GM21825 (cell line): ENCODE results near the gene ARHGAP42.

ENCODE experiments used
- ATAC-seq: cut with Tn5 transposase; IDR thresholded peaks from one replicate; pipeline ENCODE4 v1.9.1; 2021; ENCODE audit warnings: mild to moderate bottlenecking, moderate library complexity; ENCODE audit not compliant: unreplicated experiment

The ARHGAP42 gene

DNA sequence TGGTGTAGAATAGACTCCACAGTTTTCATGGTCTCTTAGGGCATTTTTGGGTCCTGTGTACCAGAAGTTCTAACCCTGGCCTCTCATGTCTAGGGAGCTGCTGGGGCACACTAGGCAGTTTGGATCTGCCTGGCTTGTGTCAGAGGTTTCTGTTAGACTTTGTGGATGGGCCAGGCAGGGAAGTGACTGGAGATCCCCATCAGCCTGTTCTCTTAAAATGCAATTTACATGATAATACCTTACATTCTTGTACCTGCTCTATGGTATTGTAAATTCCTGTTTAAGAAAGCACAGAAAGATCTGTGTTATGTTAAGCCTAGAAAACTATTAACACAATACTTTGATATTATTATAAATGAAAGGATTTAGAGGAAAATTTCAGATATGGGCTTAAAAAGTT is 104.0 kb downstream of the ARHGAP42 start:
- no peak for ATAC-seq

DNA sequence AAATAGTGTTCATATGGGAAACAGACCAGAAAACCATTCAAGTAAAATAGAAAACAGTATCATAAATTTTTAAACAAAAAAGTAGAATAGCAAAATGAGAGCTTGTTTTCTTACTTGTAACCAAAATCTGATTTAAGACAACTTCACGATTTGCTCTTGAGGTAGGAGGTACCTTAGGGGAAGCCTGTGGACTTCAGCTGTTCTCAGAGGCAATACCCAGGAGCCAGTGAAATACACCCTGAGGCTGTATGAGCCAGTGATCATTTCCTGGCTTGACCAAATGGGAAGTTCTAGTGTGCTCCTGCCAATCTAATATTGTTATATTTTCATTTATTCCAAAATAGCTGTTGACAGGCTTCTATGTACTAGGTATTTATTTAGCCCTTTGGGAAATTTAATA is 104.8 kb downstream of the ARHGAP42 start:
- ATAC-seq: no peak

DNA sequence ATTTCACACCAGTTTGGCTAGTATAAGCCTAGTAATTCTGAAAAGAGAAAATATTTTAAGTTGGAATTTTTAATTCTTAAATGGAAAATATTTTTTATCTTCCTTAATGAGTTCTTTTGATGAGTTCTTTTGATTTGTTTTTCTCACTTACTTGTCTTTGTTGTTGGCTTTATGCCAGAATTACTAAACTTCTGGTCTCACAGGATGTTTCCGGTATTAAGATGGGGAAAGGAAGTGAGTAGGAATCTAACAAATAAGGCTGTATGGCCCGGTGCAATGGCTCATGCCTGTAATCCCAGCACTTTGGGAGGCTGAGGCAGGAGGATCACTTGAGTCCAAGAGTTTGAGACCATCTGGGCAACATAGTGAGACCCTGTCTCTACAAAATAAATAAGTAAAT is 106.4 kb downstream of the ARHGAP42 start:
- no peak for ATAC-seq

DNA sequence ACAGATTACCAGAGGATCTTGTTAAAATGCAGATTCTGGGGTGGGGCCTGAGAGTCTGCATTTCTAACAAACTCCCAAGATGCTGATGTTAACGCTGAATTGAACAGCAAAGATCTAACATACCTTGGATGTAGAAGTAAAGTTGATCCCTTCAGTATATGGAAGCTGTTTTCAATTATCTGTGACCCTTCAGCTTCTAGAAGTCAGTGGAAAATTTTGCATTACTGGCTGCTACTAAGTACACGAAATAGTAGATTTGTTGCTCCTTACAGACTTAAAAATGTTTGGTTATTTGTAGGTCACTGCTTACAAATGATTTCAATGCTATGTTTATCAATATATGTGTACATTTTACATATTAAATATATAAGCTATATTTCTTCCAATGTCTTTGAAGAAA is 107.4 kb downstream of the ARHGAP42 start:
- no peak for ATAC-seq

DNA sequence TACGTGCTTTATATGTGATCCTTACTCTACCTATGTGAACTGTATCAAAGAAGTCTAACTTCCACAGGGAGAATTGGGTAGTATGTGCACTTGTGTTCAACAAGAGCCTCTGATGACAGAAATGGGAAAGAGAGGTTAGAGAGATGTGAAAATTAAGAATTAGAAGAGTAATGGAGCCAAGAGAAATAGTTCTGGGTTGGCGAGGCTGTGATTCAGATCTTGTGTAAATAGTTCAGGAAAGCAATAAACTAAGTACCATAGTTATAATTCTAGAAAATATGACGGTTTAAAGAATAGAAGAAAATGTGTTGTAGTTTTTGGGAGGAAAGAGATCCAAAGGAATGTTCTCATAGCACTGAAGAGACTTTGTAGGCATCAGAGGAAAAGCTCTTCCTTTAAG is 112.4 kb downstream of the ARHGAP42 start:
- no peak for ATAC-seq

DNA sequence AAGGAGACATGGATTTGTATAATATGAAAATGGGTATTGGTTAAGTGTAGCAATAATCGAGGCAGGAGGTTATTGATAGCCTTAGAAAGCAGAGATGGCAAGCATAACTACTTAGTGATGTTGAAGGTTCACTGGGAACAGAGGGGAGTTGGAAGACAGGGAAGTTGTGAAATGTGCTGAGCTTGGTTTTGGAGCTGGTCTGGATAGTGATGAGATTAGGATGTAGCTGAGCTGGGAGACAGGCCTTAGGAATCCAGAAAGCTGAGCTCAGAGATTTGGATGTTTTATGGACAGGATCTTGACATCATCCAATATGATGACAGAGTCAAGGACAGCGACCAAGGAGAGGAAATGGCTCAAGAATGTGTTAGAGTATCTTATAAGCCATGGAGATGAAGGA is 113.1 kb downstream of the ARHGAP42 start:
- ATAC-seq: no peak

DNA sequence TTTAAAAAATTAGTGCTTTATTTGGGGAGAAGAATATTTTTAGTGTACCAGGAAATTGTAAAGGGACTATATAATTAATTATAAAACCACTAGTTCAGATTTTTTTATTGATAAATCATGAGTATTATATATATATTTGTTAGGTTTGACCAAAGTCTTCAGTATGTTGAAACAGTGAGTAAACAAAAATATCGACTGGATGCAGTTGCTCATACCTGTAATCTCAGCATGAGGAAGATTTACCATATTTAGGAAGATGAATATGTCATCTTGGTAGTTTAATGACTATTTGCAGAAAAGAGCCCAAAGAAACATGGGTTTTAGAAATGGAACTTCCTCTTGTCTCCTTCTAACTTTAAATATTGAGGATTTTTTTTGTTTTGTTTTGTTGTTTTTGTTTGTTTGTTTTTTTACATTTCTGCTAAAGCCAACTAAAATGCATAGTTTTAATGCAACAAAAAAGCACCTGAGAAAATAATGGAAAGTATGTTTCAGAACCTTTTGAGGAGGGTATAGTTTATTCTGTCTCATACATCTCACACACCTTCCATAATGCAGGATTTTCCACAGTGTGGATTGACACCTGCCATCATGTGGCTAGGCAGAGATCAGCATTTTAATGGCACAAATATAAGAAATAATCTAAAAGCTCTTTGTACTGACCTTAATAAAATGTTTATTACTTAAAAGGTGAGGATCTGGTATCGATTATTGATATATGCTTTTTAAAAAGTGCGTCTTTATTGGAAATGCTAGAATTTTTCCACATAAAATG is 114.3 kb downstream of the ARHGAP42 start:
- ATAC-seq: no peak

DNA sequence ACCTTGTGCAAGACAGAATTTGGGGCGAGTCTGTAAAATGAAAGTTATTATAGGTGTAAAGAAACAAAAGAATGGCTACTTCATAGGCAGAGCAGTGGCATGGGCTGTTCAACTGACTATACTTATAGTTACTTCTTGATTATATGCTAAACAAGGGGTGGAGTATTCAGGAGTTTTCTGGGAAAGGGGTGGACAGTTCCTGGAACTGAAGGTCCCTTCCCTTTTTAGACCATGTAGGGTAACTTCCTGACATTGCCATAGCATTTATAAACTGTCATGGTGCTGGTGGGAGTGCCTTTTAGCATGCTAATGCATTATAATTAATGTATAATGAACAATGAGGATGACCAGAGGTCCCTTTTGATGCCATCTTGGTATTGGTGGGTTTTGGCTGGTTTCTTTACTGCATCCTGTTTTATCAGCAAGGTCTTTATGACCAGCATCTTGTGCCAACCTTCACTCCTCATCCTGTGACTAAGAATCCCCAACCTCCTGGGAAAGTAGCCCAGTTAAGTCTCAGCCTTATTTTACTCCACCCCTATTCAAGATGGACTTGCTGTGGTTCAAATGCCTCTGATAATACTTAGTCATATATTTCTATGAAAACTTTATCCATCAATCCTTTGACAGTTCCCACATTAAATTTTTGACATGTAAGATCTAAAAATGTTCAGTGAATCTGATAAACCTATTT is 118.6 kb downstream of the ARHGAP42 start:
- no peak for ATAC-seq

DNA sequence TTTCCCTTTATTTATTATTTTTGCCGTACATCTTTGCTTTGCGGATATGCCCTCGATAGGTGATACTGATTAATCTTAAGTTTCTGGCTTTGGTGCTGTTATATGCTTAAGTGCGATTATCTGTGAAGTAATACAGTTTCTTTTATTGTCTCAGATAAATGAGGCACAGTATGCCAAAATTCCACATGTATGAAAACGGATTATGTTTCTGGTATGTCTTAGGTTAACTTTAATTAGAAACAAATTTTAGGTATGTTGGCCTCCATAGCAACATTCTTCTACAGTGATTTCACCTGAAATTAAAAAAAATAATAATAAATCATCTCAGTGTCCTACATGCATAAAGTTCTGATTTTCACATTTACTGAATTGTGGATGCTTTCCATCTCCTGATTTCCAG is 119.2 kb downstream of the ARHGAP42 start:
- no peak for ATAC-seq

DNA sequence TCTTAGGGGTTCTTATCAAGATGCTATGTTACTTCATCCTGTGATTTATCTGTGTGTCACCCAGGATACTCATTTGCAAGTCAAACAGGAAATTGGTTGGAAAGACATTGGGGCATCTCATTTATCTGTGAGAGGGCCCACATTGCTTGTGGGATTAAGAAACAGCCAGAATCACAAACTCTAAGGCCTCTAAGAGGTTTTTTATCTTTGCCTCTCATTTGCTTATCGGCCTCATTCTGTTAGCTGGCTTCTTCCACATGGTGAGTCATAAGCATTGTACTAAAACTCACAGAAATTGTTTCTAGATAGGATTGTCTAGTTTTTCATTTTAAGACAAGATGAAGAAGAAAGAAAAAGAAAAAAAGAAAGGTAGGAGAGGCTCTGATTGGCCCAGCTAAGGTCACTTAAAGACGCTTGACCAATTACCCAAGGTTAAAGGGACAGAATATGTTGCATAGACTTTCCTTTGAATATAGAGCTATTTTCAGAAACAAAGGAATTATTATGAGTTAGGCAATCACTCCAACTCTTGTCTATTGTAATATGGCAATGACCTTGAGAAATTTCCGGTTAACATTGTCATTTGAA is 121.9 kb downstream of the ARHGAP42 start:
- ATAC-seq: no peak

DNA sequence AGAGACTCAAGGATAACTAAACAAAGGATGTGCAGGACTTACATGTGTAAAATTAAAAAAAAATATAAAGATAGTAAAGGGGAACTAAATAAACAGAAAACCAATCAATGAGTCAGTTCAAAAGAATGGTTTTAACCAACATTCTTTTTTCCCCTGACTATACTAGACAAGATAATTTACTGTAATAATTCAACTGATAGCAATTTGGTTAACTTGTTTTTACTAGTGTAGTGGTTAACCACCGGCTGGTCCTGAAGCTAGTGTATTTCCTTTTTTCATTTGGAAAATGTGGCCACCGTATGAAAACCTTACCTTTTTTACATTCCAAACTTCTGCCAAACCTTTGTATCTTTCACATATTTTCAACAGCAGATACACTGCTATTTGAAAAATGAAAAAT is 123.1 kb downstream of the ARHGAP42 start:
- no peak for ATAC-seq

DNA sequence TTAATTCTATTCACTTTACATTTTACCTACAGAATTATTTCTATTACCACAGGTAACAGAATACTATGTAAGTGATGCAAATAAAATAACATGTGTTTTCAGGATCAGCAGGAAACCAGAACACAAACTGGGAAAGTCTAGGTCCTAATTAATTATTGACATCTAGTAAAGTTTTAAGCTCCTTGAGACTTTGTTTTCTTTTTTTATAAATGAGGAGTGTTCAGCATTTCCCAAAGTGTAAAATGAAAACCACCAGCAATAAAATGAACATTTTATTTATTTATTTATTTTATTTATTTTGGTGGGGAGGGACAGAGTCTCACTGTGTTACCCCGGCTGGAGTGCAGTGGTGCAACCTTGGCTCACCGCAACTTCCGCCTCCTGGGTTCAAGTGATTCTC is 123.6 kb downstream of the ARHGAP42 start:
- no peak for ATAC-seq

DNA sequence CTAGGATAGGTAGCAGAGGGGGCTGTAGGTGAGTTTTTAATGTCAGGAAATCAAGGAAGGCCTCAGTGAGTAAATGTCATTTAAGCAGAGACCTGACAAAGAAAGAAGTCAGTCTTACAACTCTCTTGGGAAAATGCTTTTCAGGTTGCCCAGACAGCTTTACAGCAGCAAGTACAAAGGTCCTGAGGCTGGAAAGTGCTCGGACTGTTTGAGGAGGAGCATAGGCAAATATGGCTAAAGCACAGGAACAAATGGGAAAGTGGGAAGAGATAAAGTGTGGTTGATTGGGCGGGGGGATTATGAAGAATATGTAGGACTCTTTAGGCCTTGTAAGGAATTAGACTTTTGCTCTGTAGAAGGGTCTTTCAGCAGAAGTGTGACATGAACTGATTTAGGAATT is 125.4 kb downstream of the ARHGAP42 start:
- no peak for ATAC-seq

DNA sequence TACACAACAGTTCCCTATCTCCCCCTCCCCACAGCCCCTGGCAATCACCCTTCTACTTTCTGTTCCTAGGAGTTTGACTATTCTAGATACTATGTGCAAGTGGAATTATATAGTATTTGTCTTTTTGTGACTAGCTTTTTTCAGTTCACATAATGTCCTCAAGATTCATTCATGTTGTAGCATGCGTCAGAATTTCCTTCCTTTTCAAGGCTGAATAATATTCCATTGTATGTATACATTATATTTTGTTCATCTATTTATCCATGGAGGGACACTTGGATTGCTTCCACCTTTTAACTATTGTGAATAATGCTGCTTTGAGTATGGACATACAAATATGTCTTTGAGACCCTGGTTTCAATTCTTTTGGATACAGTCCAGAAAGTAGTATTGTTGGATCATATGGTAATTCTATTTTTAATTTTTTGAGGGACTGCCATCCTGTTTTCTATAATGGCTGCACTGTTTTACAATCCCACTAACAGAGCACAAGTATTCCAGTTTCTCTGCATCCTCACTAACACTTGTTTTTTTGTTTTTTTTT is 128.8 kb downstream of the ARHGAP42 start:
- no peak for ATAC-seq

DNA sequence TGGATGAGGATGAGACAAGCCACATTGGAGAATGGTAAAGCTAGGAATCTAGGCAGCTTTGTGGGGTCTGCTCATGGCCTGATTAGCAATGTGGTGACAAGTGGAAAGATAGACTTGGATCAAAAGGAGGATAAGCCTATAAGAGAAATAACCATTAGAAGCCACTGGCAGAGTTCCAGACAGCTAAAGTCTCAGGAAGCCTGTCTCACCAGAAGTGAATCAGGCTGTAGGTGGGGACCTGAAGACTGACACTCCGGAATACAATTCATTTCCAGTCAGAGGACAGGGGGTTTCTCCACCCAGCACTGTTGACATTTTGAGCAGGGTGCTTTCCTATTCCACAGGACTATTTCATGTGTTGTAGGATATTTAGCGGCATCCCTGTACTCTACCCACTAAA is 129.7 kb downstream of the ARHGAP42 start:
- ATAC-seq: no peak

DNA sequence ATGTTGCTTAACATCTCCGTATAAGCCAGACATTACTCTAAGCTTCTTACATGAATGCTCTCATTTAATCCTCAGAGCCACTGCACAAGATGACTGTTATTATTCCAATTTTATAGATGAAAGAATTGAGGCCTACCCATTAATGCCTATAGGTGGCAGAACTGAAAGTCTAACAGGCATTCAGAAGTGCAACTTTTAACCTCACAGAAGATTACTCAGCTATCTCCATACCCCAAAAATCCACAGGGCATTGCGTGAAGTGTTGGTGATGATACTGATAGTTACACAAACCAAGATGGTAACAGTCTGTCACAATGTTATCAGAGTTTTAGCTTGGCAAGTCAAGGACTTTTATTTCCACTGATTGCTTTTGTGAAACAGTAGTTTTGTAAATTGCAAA is 130.5 kb downstream of the ARHGAP42 start:
- ATAC-seq: no peak

DNA sequence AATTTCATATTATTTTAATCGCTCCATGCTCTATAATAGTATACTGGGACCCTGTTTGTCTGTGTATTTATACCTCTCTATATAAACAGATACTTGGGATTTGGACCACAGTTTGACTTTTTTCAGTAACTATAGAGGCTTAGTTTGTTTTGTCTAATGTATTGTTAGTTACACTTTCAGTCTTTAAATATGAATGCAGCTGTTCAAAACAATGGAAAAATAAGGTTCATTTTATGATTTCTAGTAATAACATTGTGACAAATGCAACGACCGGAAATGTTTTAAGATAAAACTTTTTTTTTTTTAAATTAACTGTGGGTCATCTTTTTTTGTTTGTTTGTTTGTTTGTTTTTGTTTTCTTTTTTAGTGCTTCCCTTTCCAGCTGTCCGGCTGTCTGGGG is 133.5 kb downstream of the ARHGAP42 start:
- ATAC-seq: no peak

DNA sequence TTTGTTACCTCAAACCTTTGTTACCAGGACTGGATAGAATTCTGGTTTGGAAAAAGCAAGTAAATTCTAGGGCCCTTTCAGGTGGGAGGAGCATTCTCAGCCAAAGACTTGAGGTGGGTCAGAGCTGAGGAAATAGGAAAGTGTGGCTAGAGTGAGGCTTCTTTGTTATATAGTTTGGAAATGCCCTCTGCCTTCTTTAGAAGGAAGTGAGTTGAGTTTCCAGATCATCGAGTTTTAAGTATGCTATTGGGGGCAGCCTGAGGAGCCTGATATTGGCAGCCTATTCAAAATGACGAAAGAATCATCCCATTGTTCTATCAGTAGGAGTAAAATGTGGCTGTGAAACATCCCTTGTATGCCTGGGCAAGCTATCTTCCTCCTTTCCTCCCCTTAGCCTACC is 134.1 kb downstream of the ARHGAP42 start:
- no peak for ATAC-seq

DNA sequence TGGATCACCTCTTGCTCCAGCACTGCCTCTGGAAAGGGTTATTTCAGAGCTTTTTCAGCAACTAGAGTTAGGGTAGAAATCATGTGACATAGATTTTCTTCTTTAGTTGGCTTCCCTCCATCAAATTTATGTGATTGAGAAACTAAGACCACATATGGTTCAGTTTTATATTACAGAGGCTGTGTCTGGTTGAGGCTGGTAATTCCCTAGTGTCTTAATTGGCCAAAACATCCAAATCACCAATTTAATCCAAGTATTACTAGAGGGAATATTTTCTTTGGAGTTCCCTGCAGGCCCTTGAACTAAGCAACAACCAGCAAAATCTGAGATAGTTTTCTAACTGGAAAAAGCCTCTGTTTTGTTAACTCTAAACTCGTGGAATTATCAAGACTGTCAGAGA is 136.3 kb downstream of the ARHGAP42 start:
- no peak for ATAC-seq

DNA sequence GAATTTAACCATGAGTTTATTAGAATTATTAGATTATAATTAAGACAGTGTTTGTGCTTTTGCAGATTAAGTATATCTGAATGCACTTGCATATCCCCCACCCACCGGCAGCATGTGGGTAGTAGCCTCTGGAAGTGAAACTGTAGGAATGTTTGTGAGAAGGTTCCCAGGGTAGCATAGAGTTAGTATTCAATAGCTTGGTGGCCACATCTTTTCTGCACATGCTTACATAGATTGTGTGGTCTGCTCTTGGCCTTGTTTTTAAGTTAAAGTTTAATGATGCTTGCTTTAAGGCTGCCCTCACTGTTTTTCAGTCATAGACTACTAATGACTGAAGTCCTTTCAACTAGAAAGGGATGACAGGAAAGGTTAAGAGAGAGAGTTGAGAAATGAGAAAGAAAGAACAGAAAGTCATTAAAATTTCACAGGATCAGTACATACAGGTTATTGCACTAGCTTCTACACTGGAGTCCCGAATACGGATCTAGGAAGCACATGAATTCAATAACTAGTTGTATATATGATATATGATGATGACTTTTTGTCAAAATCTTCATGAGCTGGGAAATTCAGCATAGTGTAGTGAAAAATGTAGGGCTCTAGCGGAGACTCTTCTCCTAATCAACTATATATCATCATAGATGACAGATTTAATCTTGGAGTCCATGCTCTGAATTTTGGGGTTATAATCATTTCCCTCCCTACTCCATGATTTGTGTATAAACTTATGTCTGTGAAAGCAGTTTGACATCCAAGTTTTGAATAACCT is 137.1 kb downstream of the ARHGAP42 start:
- ATAC-seq: no peak

DNA sequence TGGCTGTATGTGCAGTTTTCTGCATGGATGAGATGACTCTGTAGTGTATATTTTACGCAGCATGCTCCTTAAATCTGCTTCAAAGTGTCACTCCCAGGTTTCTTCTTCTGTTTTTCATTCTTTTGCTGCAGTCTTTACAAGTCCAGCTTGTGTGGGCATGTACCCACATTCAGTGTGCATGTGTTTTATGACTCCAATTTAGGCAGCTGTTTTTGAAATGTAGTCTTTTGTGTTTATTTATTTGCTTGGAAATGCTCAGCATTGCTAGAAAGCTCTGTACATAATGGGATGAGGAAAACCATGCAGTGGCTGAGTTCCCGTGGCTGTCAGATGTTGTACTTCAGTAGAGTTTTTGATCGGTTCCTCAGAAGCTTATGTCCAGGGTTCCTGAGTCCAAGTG is 138.5 kb downstream of the ARHGAP42 start:
- ATAC-seq: no peak
